GM12878 (cell line): ENCODE data around the gene NSFL1C. TPM values are rescaled to one million over a fixed set of nuclear protein-coding genes. Genes with fewer than 3 reads are reported as not detected.
A peak's percentile ranks its signal among the peaks of the same experiment; 100 is the strongest.

Experiments
- ATAC-seq: fragments of 200-7000 bp; cut with Tn5 transposase; 3 replicates; pipeline ENCODE4 v1.9.1; 2020; ENCODE audit warnings: mild to moderate bottlenecking, moderate library complexity
- Bru-seq: library from RNA; stranded (reverse); fragments of 400-500 nt; gene quantifications from one replicate; lab custom pipeline; 2021; lab: Mats Ljungman, UMichigan
- BruChase-seq, 2 experiments: library from RNA; stranded (reverse); fragments of 400-500 nt; gene quantifications; one replicate each; lab custom pipeline; 2021; lab: Mats Ljungman, UMichigan
- BruUV-seq: library from RNA; stranded (reverse); fragments of 400-500 nt; replicated peaks from 2 replicates; lab custom pipeline; 2021; lab: Mats Ljungman, UMichigan
- CTCF ChIA-PET: fragments of 300-600 bp; sonication (Branson Sonifier 250); formaldehyde crosslinking; extraction: SDS; loops from one replicate; lab custom pipeline; 2021; ENCODE audit warnings: inconsistent platforms; lab: Yijun Ruan, JAX
- POLR2A ChIA-PET: fragments of 350-600 bp; formaldehyde crosslinking; extraction: SDS; loops from one replicate; lab custom pipeline; 2021; ENCODE audit warnings: inconsistent platforms; lab: Charles Lee
- RAD21 ChIA-PET: fragments of 300-600 bp; sonication (Branson Sonifier 250); formaldehyde crosslinking; loops from one replicate; lab custom pipeline; 2023; ENCODE audit warnings: antibody characterized with exemption; ENCODE audit not compliant: unreplicated experiment; lab: Charles Lee
- SMC1A ChIA-PET: fragments of 300-600 bp; sonication (Branson Sonifier 250); formaldehyde crosslinking; loops from one replicate; lab custom pipeline; 2023; ENCODE audit not compliant: unreplicated experiment, uncharacterized antibody; lab: Charles Lee
- DNase-seq: peaks from one replicate; pipeline ENCODE4 v3.0.0-alpha.2; 2011; ENCODE audit warnings: low read depth, low spot score
- FAIRE-seq: peaks from 3 replicates; lab custom pipeline; 2011; peaks lifted over from hg19 to GRCh38; lab: Jason Lieb, UNC
- H2AFZ ChIP-seq: 2 replicates; pipeline ENCODE4 v1.6.0; 2011; ENCODE audit warnings: low read depth, low read length, control low read depth; ENCODE audit not compliant: control insufficient read depth
- H3K27ac ChIP-seq: 2 replicates; pipeline ENCODE4 v1.5.1; 2011; ENCODE audit warnings: control low read depth; ENCODE audit not compliant: control insufficient read depth, insufficient read depth
- H3K27me3 ChIP-seq, 2 experiments: replicated peaks in 1 of 2; 2 replicates each; pipeline versions ENCODE4 v1.6.0 to v1.6.1; 2011; ENCODE audit warnings: low read length in 1 of 2; ENCODE audit not compliant: control insufficient read depth in 2 of 2, insufficient read depth in 2 of 2
- H3K36me3 ChIP-seq, 2 experiments: 2 replicates each; pipeline ENCODE4 v1.5.1; 2011; ENCODE audit warnings: low read length in 1 of 2; ENCODE audit not compliant: control insufficient read depth in 2 of 2, insufficient read depth in 2 of 2
- H3K4me1 ChIP-seq: 2 replicates; pipeline ENCODE4 v1.6.1; 2011; ENCODE audit warnings: mild to moderate bottlenecking, low read length, moderate library complexity, mixed read lengths; ENCODE audit not compliant: control insufficient read depth, insufficient read depth
- H3K4me2 ChIP-seq: 2 replicates; pipeline ENCODE4 v1.6.0; 2011; ENCODE audit warnings: control low read depth; ENCODE audit not compliant: control insufficient read depth, insufficient read depth
- H3K4me3 ChIP-seq: fragments of 200-600 bp; sonication (generic); 2 replicates; pipeline ENCODE4 v1.5.1; 2016
- H3K79me2 ChIP-seq: 2 replicates; pipeline ENCODE4 v1.6.0; 2011; ENCODE audit warnings: low read length; ENCODE audit not compliant: control insufficient read depth, insufficient read depth
- H3K9ac ChIP-seq: 2 replicates; pipeline ENCODE4 v1.8.0; 2011; ENCODE audit warnings: low read length, control low read depth, mixed read lengths; ENCODE audit not compliant: control insufficient read depth, insufficient read depth
- H3K9me3 ChIP-seq: replicated peaks from 3 replicates; pipeline ENCODE4 v1.5.1; 2011; ENCODE audit warnings: mild to moderate bottlenecking, low read length; ENCODE audit not compliant: control insufficient read depth, insufficient read depth
- H4K20me1 ChIP-seq: 2 replicates; pipeline ENCODE4 v1.6.0; 2011; ENCODE audit not compliant: control insufficient read depth, insufficient read depth
- CBX3 ChIP-seq: fragments of 200-600 bp; sonication (generic); IDR thresholded peaks from 2 replicates; pipeline ENCODE4 v1.6.1; 2016; ENCODE audit warnings: low read depth, borderline replicate concordance
- E2F4 ChIP-seq: IDR thresholded peaks from 2 replicates; pipeline ENCODE4 v1.6.1; 2012; ENCODE audit warnings: low read depth, low read length, improper control_type of control experiment
- KAT2A ChIP-seq: conservative IDR thresholded peaks from 2 replicates; pipeline ENCODE4 v1.6.1; 2011; ENCODE audit warnings: low read depth, low read length; ENCODE audit not compliant: control insufficient read depth
- NFYB ChIP-seq: IDR thresholded peaks from 2 replicates; pipeline ENCODE4 v1.6.1; 2011; ENCODE audit warnings: low read depth, mild to moderate bottlenecking, low read length, improper control_type of control experiment, moderate library complexity; ENCODE audit not compliant: insufficient read depth
- TAF1 ChIP-seq: IDR thresholded peaks from 2 replicates; pipeline ENCODE4 v1.6.1; 2011; ENCODE audit warnings: mild to moderate bottlenecking, low read depth, low read length, borderline replicate concordance
- WRNIP1 ChIP-seq: IDR thresholded peaks from 2 replicates; pipeline ENCODE4 v1.6.1; 2011; ENCODE audit warnings: low read depth, low read length, improper control_type of control experiment, borderline replicate concordance
- WGBS: methylation state at CpG from one replicate; pipeline ENCODE4 v1.1.6; 2016; ENCODE audit warnings: low lambda C conversion rate; ENCODE audit not compliant: insufficient replicate concordance, insufficient coverage; ENCODE audit errors: missing lambda C conversion rate; 5-methylcytosine and 5-hydroxymethylcytosine counted together
- in situ Hi-C: fragments of 300-500 bp; cut with MboI; formaldehyde crosslinking; loops from 9 replicates; pipeline ENCODE4 v1.14.3; 2018; ENCODE audit warnings: mixed read lengths
- intact Hi-C: fragments of 100-400 bp; cut with micrococcal nuclease; formaldehyde crosslinking; loops from one replicate; pipeline ENCODE4 v1.14.2; 2022; ENCODE audit not compliant: unreplicated experiment
- long read RNA-seq, 2 experiments: library from polyadenylated mRNA; unstranded; transcript quantifications; one replicate each; pipeline ENCODE4 v2.0.0, GENCODE V29; 2019 to 2020
- polyA minus RNA-seq, 3 experiments: library from RNA; depleted of rRNA, polyadenylated mRNA; stranded (reverse); fragments of >200 nt; gene quantifications; 2 replicates each; pipeline ENCODE4 v1.2.3, GENCODE V29; 2011
- polyA plus RNA-seq, 11 experiments: library from polyadenylated mRNA; depleted of rRNA in 4 of 11; unstranded in 6 of 11; stranded (reverse) in 5 of 11; fragments of >200 nt; fragmentation: Nextera tagmentation in 4 of 11; fragmentation: Illumina TruSeq in 1 of 11; extraction: Ambion mirVana in 4 of 11; extraction: Trizol in 1 of 11; gene quantifications; 1 replicate in 1 of 11; 2 replicates in 10 of 11; pipeline versions ENCODE4 v1.2.1 to v1.2.3, GENCODE V29; 2011 to 2016; ENCODE audit warnings: inconsistent platforms in 2 of 11, missing spikeins in 2 of 11, low read depth in 1 of 11
- total RNA-seq, 4 experiments: library from RNA; depleted of rRNA in 3 of 4; stranded (reverse); fragments of >200 nt in 3 of 4; fragmentation: Illumina TruSeq in 1 of 4; extraction: Trizol in 1 of 4; gene quantifications; 2 replicates each; pipeline versions ENCODE4 v1.2.1 to v1.2.3, GENCODE V29; 2013 to 2021
- TF ChIP-seq, protein P1 (sequence below): fragments of 450-650 bp; conservative IDR thresholded peaks from 2 replicates; pipeline ENCODE4 v1.6.1; 2017; ENCODE audit warnings: mild to moderate bottlenecking, moderate library complexity
- TF ChIP-seq, protein P2 (sequence below): fragments of 450-650 bp; IDR thresholded peaks from 2 replicates; pipeline ENCODE4 v1.6.1; 2016; ENCODE audit warnings: mild to moderate bottlenecking, moderate library complexity, borderline replicate concordance

Gene NSFL1C
- 45.2 and 47.9 TPM in 2 replicates for total RNA-seq (2013; cell fraction: nucleolus; rRNA removed)
- total RNA-seq (2014; rRNA removed): 34.8 and 34.9 TPM in 2 replicates
- 19.5 and 21.5 TPM in 2 replicates for total RNA-seq (2014; rRNA removed; fragmentation: Illumina TruSeq; extraction: Trizol)
- total RNA-seq (2021): 74.4 and 75.8 TPM in 2 replicates
- polyA plus RNA-seq (2011; ENCODE audit: low read depth): 14.3 TPM
- 19.9 and 31.0 TPM in 2 replicates for polyA plus RNA-seq (2011; rRNA removed)
- 22.0 and 27.3 TPM in 2 replicates for polyA plus RNA-seq (2011; cell fraction: cytosol; rRNA removed)
- 45.3 and 47.5 TPM in 2 replicates for polyA plus RNA-seq (2011; cell fraction: nucleus; rRNA removed)
- 28.6 and 33.2 TPM in 2 replicates for polyA plus RNA-seq (2012)
- 75.4 and 77.5 TPM in 2 replicates for polyA plus RNA-seq (2014; fragmentation: Illumina TruSeq; extraction: Trizol)
- polyA plus RNA-seq (2014; fragmentation: Nextera tagmentation; extraction: Ambion mirVana): 10 to 100 TPM; 27.7 to 29.4 TPM
- polyA plus RNA-seq (2014; rRNA removed): 41.5 and 49.4 TPM in 2 replicates
- polyA plus RNA-seq (2016; fragmentation: Nextera tagmentation; extraction: Ambion mirVana): 100 to 1,000 TPM in 1 of 2 experiments, 10 to 100 TPM in 1; 92.2 to 100 TPM
- 18.4 and 20.6 TPM in 2 replicates for polyA minus RNA-seq (2011; rRNA and poly(A)+ RNA removed)
- 4.5 and 8.5 TPM in 2 replicates for polyA minus RNA-seq (2011; cell fraction: cytosol; rRNA and poly(A)+ RNA removed)
- 32.8 and 50.0 TPM in 2 replicates for polyA minus RNA-seq (2011; cell fraction: nucleus; rRNA and poly(A)+ RNA removed)
- percentile 88 among the genes with signal in this experiment for Bru-seq, nascent RNA
- percentile 77 among the genes with signal in this experiment for BruChase-seq, experiment 1, labeled RNA remaining after a 6-hour chase
- BruChase-seq, experiment 2, labeled RNA remaining after a 2-hour chase: percentile 81 among the genes with signal in this experiment
- long read RNA-seq, experiment 1, transcript NSFL1C-201 (9 exons, 3,568 nt): major isoform, 74 of 81 reads
- long read RNA-seq, experiment 1, partial matches to known transcripts: 2 of 81 reads
- long read RNA-seq, experiment 1, other reads (novel, unspliced or antisense): 4 of 81 reads
- long read RNA-seq, experiment 2, transcript NSFL1C-201 (9 exons, 3,568 nt): major isoform, 97 of 139 reads
- long read RNA-seq, experiment 2, partial matches to known transcripts: 5 of 139 reads
- long read RNA-seq, experiment 2, other reads (novel, unspliced or antisense): 32 of 139 reads

GRCh38 chr20:1466211-1467081, at the start of gene NSFL1C:
Gene NSFL1C, minus strand, starts transcription at chr20:1466849. Its CDS starts 25 bp downstream, at chr20:1466824.
- H3K27ac ChIP-seq: peak within 1 kb of the TSS; percentile 27
- no peaks in the 10 kb centered on the region for H3K9me3 ChIP-seq
- peak within 1 kb of the TSS; percentile 82 for H3K4me2 ChIP-seq
- H3K4me3 ChIP-seq: peak within 1 kb of the TSS; percentile 93
- peaks cover 19% of the 10 kb centered on the region for H3K79me2 ChIP-seq
- SMC1A ChIA-PET: interaction anchor here (0.8 to 4.4 kb wide), 10 partner anchors 20 to 137 kb away, joined by 3 to 24 read pairs (median 4); partner anchors contain the start of gene SDCBP2
- FAIRE-seq (no peak), DNase-seq (peak; percentile 59), ATAC-seq (peak; percentile 91)
- no TSS peak for BruUV-seq
- no peaks in the 10 kb centered on the region; a peak in 1 of 4 replicates for H3K27me3 ChIP-seq
- H4K20me1 ChIP-seq: peaks cover 6% of the 10 kb centered on the region
- POLR2A ChIA-PET: interaction anchor here (1.1 to 1.4 kb wide), 2 partner anchors 38 to 311 kb away, joined by 3 to 4 read pairs; no protein-coding TSS in a partner anchor
- H3K4me1 ChIP-seq: peaks cover 25% of the 10 kb centered on the region
- in situ Hi-C loops: no loop called here
- peak within 1 kb of the TSS; percentile 88 for H2AFZ ChIP-seq
- under 1% methylated on average over 103 of the region's 104 CpGs for WGBS
- 0 out of 4 replicates have a peak, but pooled peaks cover 0 to 4% of the 10 kb centered on the region in 2 experiments for H3K36me3 ChIP-seq
- CTCF ChIA-PET: interaction anchor here (0.8 to 4.8 kb wide), 13 partner anchors 8 to 291 kb away, joined by 3 to 54 read pairs (median 5); partner anchors contain the start of gene SDCBP2
- RAD21 ChIA-PET: interaction anchor here (0.7 to 3.9 kb wide), 7 partner anchors 26 to 311 kb away, joined by 3 to 20 read pairs (median 4); no protein-coding TSS in a partner anchor
- intact Hi-C loops: loop anchor here (2.0 kb wide), 1 partner anchor 36 kb away; no protein-coding TSS in a partner anchor
- peak within 1 kb of the TSS; percentile 74 for H3K9ac ChIP-seq
- TF ChIP-seq KAT2A: no peak
- TF ChIP-seq, protein P1, sequence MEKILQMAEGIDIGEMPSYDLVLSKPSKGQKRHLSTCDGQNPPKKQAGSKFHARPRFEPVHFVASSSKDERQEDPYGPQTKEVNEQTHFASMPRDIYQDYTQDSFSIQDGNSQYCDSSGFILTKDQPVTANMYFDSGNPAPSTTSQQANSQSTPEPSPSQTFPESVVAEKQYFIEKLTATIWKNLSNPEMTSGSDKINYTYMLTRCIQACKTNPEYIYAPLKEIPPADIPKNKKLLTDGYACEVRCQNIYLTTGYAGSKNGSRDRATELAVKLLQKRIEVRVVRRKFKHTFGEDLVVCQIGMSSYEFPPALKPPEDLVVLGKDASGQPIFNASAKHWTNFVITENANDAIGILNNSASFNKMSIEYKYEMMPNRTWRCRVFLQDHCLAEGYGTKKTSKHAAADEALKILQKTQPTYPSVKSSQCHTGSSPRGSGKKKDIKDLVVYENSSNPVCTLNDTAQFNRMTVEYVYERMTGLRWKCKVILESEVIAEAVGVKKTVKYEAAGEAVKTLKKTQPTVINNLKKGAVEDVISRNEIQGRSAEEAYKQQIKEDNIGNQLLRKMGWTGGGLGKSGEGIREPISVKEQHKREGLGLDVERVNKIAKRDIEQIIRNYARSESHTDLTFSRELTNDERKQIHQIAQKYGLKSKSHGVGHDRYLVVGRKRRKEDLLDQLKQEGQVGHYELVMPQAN: peak; percentile 85
- TF ChIP-seq NFYB: no peak
- TF ChIP-seq TAF1: peak; percentile 99
- no peak for TF ChIP-seq CBX3
- TF ChIP-seq E2F4: no peak
- no peak for TF ChIP-seq WRNIP1
- TF ChIP-seq, protein P2, sequence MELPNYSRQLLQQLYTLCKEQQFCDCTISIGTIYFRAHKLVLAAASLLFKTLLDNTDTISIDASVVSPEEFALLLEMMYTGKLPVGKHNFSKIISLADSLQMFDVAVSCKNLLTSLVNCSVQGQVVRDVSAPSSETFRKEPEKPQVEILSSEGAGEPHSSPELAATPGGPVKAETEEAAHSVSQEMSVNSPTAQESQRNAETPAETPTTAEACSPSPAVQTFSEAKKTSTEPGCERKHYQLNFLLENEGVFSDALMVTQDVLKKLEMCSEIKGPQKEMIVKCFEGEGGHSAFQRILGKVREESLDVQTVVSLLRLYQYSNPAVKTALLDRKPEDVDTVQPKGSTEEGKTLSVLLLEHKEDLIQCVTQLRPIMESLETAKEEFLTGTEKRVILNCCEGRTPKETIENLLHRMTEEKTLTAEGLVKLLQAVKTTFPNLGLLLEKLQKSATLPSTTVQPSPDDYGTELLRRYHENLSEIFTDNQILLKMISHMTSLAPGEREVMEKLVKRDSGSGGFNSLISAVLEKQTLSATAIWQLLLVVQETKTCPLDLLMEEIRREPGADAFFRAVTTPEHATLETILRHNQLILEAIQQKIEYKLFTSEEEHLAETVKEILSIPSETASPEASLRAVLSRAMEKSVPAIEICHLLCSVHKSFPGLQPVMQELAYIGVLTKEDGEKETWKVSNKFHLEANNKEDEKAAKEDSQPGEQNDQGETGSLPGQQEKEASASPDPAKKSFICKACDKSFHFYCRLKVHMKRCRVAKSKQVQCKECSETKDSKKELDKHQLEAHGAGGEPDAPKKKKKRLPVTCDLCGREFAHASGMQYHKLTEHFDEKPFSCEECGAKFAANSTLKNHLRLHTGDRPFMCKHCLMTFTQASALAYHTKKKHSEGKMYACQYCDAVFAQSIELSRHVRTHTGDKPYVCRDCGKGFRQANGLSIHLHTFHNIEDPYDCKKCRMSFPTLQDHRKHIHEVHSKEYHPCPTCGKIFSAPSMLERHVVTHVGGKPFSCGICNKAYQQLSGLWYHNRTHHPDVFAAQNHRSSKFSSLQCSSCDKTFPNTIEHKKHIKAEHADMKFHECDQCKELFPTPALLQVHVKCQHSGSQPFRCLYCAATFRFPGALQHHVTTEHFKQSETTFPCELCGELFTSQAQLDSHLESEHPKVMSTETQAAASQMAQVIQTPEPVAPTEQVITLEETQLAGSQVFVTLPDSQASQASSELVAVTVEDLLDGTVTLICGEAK: peak; percentile 62
